ENCODE results near the gene LIN54. TPM values are rescaled to one million over a fixed set of nuclear protein-coding genes. Genes with fewer than 3 reads are reported as not detected.

LIN54 gene
- total and polyA plus RNA-seq, 4 donors, result 2.0 to 17.1 (median 5.2) TPM

GRCh38 chr4:83013420-83013867, 2.8 kb upstream of the LIN54 start:
- 10% methylated on average over 13 of the region's 13 CpGs for WGBS
- Histone ChIP-seq H3K9ac (ENCODE audit: low read depth in 1 of 2, low read length in 2 of 2) (peak overlapping the region; percentile 67 to 94), H3K27ac (ENCODE audit: low read depth in 1 of 2, low read length in 2 of 2) (peak overlapping the region; percentile 77 to 93), H3K27me3 (ENCODE audit: control insufficient read depth in 4 of 4, insufficient read depth in 4 of 4, low read length in 3 of 4) (no peaks in the 10 kb centered on the region), H3K36me3 (ENCODE audit: control insufficient read depth in 4 of 4, insufficient read depth in 3 of 4, low read depth in 1 of 4, low read length in 3 of 4) (no peaks in the 10 kb centered on the region), H3K4me1 (ENCODE audit: control insufficient read depth in 4 of 4, insufficient read depth in 4 of 4, low read length in 3 of 4) (peaks cover 2 to 33% (median 26%) of the 10 kb centered on the region in 4 donors), H3K4me3 (ENCODE audit: low read depth in 1 of 3, low read length in 3 of 3) (peak overlapping the region; percentile 45 to 92 (median 85)), H3K9me3 (ENCODE audit: control insufficient read depth in 4 of 4, low read length in 3 of 4) (no peaks in the 10 kb centered on the region)
- TF ChIP-seq YY1 (IDR thresholded peaks at IDR 0.05), result peak; percentile 48
- no peak for TF ChIP-seq RAD21 (IDR thresholded peaks at IDR 0.05)
- TF ChIP-seq TAF1 (conservative IDR thresholded peaks at IDR 0.05), result peak; percentile 83
- TF ChIP-seq, protein P1, sequence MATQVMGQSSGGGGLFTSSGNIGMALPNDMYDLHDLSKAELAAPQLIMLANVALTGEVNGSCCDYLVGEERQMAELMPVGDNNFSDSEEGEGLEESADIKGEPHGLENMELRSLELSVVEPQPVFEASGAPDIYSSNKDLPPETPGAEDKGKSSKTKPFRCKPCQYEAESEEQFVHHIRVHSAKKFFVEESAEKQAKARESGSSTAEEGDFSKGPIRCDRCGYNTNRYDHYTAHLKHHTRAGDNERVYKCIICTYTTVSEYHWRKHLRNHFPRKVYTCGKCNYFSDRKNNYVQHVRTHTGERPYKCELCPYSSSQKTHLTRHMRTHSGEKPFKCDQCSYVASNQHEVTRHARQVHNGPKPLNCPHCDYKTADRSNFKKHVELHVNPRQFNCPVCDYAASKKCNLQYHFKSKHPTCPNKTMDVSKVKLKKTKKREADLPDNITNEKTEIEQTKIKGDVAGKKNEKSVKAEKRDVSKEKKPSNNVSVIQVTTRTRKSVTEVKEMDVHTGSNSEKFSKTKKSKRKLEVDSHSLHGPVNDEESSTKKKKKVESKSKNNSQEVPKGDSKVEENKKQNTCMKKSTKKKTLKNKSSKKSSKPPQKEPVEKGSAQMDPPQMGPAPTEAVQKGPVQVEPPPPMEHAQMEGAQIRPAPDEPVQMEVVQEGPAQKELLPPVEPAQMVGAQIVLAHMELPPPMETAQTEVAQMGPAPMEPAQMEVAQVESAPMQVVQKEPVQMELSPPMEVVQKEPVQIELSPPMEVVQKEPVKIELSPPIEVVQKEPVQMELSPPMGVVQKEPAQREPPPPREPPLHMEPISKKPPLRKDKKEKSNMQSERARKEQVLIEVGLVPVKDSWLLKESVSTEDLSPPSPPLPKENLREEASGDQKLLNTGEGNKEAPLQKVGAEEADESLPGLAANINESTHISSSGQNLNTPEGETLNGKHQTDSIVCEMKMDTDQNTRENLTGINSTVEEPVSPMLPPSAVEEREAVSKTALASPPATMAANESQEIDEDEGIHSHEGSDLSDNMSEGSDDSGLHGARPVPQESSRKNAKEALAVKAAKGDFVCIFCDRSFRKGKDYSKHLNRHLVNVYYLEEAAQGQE (IDR thresholded peaks at IDR 0.05), result peak; percentile 28
- no peak for DNase-seq (ENCODE audit: low spot score)

DNA sequence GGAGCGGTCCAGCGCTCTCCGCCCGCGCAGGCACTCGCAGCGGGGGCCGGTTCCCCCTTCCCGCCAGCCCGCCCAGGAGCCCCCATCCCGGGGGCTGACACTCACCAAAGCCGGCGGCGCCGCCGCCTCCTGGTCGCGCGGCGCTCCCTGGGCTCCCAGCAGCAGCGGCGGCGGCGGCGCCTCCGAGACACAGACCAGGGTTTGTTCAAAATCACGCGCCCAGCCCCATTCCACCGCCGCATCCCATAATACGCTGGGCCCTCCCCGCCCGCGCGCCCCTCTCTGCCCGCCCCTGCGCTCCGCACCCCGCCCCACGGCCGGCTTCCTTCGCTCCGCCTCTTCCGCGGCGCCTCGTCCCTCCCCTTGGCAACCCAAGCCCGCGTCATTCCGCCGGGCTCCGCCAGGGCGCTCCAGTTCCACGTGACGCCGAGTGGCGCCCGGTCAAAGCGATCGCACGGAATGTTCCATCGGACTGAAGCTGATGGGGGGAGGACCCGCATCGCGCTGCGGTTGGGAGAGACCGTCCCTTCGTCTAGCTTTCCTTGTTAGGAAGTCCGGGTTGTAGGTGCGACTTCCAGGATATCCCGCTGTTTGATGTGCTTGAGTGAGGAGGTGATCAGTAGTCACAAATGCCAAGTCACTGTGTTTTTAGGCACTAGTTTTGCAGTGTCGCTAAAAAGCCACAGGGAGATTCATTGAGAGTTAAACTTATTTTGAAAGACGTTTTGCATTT, 2.2 kb upstream of the LIN54 start:
- WGBS, result under 1% methylated on average over 73 of the region's 73 CpGs
- Histone ChIP-seq H3K9me3 (ENCODE audit: control insufficient read depth in 4 of 4, low read length in 3 of 4) (no peaks in the 10 kb centered on the region), H3K36me3 (ENCODE audit: control insufficient read depth in 4 of 4, insufficient read depth in 3 of 4, low read depth in 1 of 4, low read length in 3 of 4) (no peaks in the 10 kb centered on the region), H3K27ac (ENCODE audit: low read depth in 1 of 2, low read length in 2 of 2) (peak overlapping the region; percentile 77 to 93), H3K4me3 (ENCODE audit: low read depth in 1 of 3, low read length in 3 of 3) (peak overlapping the region; percentile 80 to 92 (median 85)), H3K4me1 (ENCODE audit: control insufficient read depth in 4 of 4, insufficient read depth in 4 of 4, low read length in 3 of 4) (peaks cover 2 to 33% (median 26%) of the 10 kb centered on the region in 4 donors), H3K27me3 (ENCODE audit: control insufficient read depth in 4 of 4, insufficient read depth in 4 of 4, low read length in 3 of 4) (no peaks in the 10 kb centered on the region), H3K9ac (ENCODE audit: low read depth in 1 of 2, low read length in 2 of 2) (peak overlapping the region; percentile 67 to 94)
- TF ChIP-seq SP1 (IDR thresholded peaks at IDR 0.05) (peak; percentile 89), ATF3 (IDR thresholded peaks at IDR 0.05) (no peak), JUND (IDR thresholded peaks at IDR 0.05) (peak in 1 of 2 donors; percentile 24), YY1 (IDR thresholded peaks at IDR 0.05) (peak; percentile 88), TAF1 (conservative IDR thresholded peaks at IDR 0.05) (peak; percentile 93), RAD21 (IDR thresholded peaks at IDR 0.05) (peak; percentile 57 to 71), GABPA (IDR thresholded peaks at IDR 0.05 in 1 of 2, conservative IDR thresholded peaks at IDR 0.05 in 1 of 2) (peak in 1 of 2 donors; percentile 85), EGR1 (IDR thresholded peaks at IDR 0.05; ENCODE audit: low read depth in 2 of 2) (peak; percentile 86 to 95), FOXA2 (IDR thresholded peaks at IDR 0.05) (peak; percentile 27), CTCF (IDR thresholded peaks at IDR 0.05; ENCODE audit: low read depth, low read length, missing input control) (peak; percentile 62), FOXA1 (IDR thresholded peaks at IDR 0.05) (peak; percentile 16), HNF4A (conservative IDR thresholded peaks at IDR 0.05) (peak; percentile 57 to 66), HNF4G (IDR thresholded peaks at IDR 0.05) (peak; percentile 12), RXRA (IDR thresholded peaks at IDR 0.05) (peak; percentile 63 to 73), NR2F2 (IDR thresholded peaks at IDR 0.05) (peak; percentile 51)
- TF ChIP-seq, protein P1 (IDR thresholded peaks at IDR 0.05), result peak; percentile 65
- TF ChIP-seq, protein P2, sequence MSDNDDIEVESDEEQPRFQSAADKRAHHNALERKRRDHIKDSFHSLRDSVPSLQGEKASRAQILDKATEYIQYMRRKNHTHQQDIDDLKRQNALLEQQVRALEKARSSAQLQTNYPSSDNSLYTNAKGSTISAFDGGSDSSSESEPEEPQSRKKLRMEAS (IDR thresholded peaks at IDR 0.05), result peak; percentile 98
- TF ChIP-seq, protein P3, sequence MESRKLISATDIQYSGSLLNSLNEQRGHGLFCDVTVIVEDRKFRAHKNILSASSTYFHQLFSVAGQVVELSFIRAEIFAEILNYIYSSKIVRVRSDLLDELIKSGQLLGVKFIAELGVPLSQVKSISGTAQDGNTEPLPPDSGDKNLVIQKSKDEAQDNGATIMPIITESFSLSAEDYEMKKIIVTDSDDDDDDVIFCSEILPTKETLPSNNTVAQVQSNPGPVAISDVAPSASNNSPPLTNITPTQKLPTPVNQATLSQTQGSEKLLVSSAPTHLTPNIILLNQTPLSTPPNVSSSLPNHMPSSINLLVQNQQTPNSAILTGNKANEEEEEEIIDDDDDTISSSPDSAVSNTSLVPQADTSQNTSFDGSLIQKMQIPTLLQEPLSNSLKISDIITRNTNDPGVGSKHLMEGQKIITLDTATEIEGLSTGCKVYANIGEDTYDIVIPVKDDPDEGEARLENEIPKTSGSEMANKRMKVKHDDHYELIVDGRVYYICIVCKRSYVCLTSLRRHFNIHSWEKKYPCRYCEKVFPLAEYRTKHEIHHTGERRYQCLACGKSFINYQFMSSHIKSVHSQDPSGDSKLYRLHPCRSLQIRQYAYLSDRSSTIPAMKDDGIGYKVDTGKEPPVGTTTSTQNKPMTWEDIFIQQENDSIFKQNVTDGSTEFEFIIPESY (IDR thresholded peaks at IDR 0.05), result peak; percentile 72
- peak; percentile 97 for DNase-seq (ENCODE audit: low spot score)
